ENCODE results near the gene AGPAT3.

GRCh38 chr21:44019568-44019958 lies 154.5 kb downstream of the AGPAT3 start:
- TF ChIP-seq, protein P1, sequence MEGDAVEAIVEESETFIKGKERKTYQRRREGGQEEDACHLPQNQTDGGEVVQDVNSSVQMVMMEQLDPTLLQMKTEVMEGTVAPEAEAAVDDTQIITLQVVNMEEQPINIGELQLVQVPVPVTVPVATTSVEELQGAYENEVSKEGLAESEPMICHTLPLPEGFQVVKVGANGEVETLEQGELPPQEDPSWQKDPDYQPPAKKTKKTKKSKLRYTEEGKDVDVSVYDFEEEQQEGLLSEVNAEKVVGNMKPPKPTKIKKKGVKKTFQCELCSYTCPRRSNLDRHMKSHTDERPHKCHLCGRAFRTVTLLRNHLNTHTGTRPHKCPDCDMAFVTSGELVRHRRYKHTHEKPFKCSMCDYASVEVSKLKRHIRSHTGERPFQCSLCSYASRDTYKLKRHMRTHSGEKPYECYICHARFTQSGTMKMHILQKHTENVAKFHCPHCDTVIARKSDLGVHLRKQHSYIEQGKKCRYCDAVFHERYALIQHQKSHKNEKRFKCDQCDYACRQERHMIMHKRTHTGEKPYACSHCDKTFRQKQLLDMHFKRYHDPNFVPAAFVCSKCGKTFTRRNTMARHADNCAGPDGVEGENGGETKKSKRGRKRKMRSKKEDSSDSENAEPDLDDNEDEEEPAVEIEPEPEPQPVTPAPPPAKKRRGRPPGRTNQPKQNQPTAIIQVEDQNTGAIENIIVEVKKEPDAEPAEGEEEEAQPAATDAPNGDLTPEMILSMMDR (IDR thresholded peaks at IDR 0.05), result no peak
- TF ChIP-seq POLR2A (IDR thresholded peaks at IDR 0.05), result no peak

Measured in esophagus squamous epithelium (tissue), 4 donors.